ENCODE data around the gene NKAIN4. TPM values are rescaled to one million over a fixed set of nuclear protein-coding genes. Genes with fewer than 3 reads are reported as not detected.

The NKAIN4 gene
- polyA plus RNA-seq, 1 donor (not counting 4 experiments of a cell fraction or from before 2014, with no cell fraction given): not detected

- H3K9ac ChIP-seq (ENCODE audit: control insufficient read depth, extremely low read depth, insufficient read depth, low read length): no peak overlapping the region
These were observed 24.4 kb upstream of the NKAIN4 start for GRCh38 chr20:63278661-63279060.

GRCh38 chr20:63277466-63278272 is 23.4 kb upstream of the NKAIN4 start:
- Histone ChIP-seq H3K4me3 (ENCODE audit: control insufficient read depth in 2 of 3, extremely low read depth in 1 of 3, insufficient read depth in 2 of 3, low read depth in 1 of 3, low read length in 3 of 3) (no peak overlapping the region), H3K4me2 (ENCODE audit: control insufficient read depth, extremely low read depth, insufficient read depth, low read depth, low read length) (no peak overlapping the region), H3K9ac (ENCODE audit: control insufficient read depth, extremely low read depth, insufficient read depth, low read length) (no peak overlapping the region), H3K27ac (ENCODE audit: control insufficient read depth, insufficient read depth, low read length) (no peak overlapping the region), H4K20me1 (ENCODE audit: control insufficient read depth, extremely low read depth, insufficient read depth, low read length) (peaks cover 13% of the 10 kb centered on the region), H3K9me1 (ENCODE audit: control insufficient read depth, extremely low read depth, insufficient read depth, low read length) (peaks cover 2% of the 10 kb centered on the region), H2AFZ (ENCODE audit: control insufficient read depth, low read length) (no peak overlapping the region), H3K27me3 (ENCODE audit: control insufficient read depth, extremely low read depth, insufficient read depth, low read length) (no peaks in the 10 kb centered on the region), H3K9me3 (ENCODE audit: control insufficient read depth, low read depth, low read length) (no peaks in the 10 kb centered on the region), H3K36me3 (ENCODE audit: control insufficient read depth in 2 of 2, extremely low read depth in 1 of 2, insufficient read depth in 2 of 2, low read length in 2 of 2) (peaks cover 34 to 38% of the 10 kb centered on the region in 2 experiments), H3K79me2 (ENCODE audit: control insufficient read depth, insufficient read depth, low read length) (peaks cover 51% of the 10 kb centered on the region), H3K4me1 (ENCODE audit: control insufficient read depth, extremely low read depth, insufficient read depth, low read length) (peaks cover 6% of the 10 kb centered on the region)
- no peak for TF ChIP-seq EZH2 (IDR thresholded peaks at IDR 0.05; ENCODE audit: low read length)
- no peak for TF ChIP-seq CTCF (optimal IDR thresholded peaks at IDR 0.05 in 1 of 3, IDR thresholded peaks at IDR 0.05 in 1 of 3, conservative IDR thresholded peaks at IDR 0.05 in 1 of 3; ENCODE audit: extremely low read depth in 1 of 3, insufficient read depth in 2 of 3, low read length in 3 of 3)
- no peak for DNase-seq (ENCODE audit: low read depth, low spot score)
- dilution Hi-C loops (cut with MboI; ENCODE audit: extremely low pct_ligation_motif_present, low sequenced_read_pairs): no loop called here
- no peak for FAIRE-seq

More at GRCh38 chr20:63278661-63279060, 24.4 kb upstream of the NKAIN4 start:
- no peaks in the 10 kb centered on the region for H3K27me3 ChIP-seq (ENCODE audit: control insufficient read depth, extremely low read depth, insufficient read depth, low read length)
- H3K4me2 ChIP-seq (ENCODE audit: control insufficient read depth, extremely low read depth, insufficient read depth, low read depth, low read length): no peak overlapping the region
- no peak overlapping the region for H3K4me3 ChIP-seq (ENCODE audit: control insufficient read depth in 2 of 3, extremely low read depth in 1 of 3, insufficient read depth in 2 of 3, low read depth in 1 of 3, low read length in 3 of 3)
- peaks cover 5% of the 10 kb centered on the region for H3K4me1 ChIP-seq (ENCODE audit: control insufficient read depth, extremely low read depth, insufficient read depth, low read length)
- H3K27ac ChIP-seq (ENCODE audit: control insufficient read depth, insufficient read depth, low read length): no peak overlapping the region
- FAIRE-seq (no peak), DNase-seq (ENCODE audit: low read depth, low spot score) (no peak)
- H3K36me3 ChIP-seq (ENCODE audit: control insufficient read depth in 2 of 2, extremely low read depth in 1 of 2, insufficient read depth in 2 of 2, low read length in 2 of 2): peaks cover 38 to 41% of the 10 kb centered on the region in 2 experiments
- H3K9me1 ChIP-seq (ENCODE audit: control insufficient read depth, extremely low read depth, insufficient read depth, low read length): peaks cover 2% of the 10 kb centered on the region
- H3K9me3 ChIP-seq (ENCODE audit: control insufficient read depth, low read depth, low read length): no peaks in the 10 kb centered on the region
- H2AFZ ChIP-seq (ENCODE audit: control insufficient read depth, low read length): no peak overlapping the region
- no peak for TF ChIP-seq EZH2 (IDR thresholded peaks at IDR 0.05; ENCODE audit: low read length)
- no peak for TF ChIP-seq CTCF (optimal IDR thresholded peaks at IDR 0.05 in 1 of 3, IDR thresholded peaks at IDR 0.05 in 1 of 3, conservative IDR thresholded peaks at IDR 0.05 in 1 of 3; ENCODE audit: extremely low read depth in 1 of 3, insufficient read depth in 2 of 3, low read length in 3 of 3)
- H3K79me2 ChIP-seq (ENCODE audit: control insufficient read depth, insufficient read depth, low read length): peaks cover 41% of the 10 kb centered on the region
- dilution Hi-C loops (cut with MboI; ENCODE audit: extremely low pct_ligation_motif_present, low sequenced_read_pairs): no loop called here
- H4K20me1 ChIP-seq (ENCODE audit: control insufficient read depth, extremely low read depth, insufficient read depth, low read length): peaks cover 16% of the 10 kb centered on the region

All from keratinocyte (primary cell).